ENCODE measurements around the gene MRPS6.

DNA sequence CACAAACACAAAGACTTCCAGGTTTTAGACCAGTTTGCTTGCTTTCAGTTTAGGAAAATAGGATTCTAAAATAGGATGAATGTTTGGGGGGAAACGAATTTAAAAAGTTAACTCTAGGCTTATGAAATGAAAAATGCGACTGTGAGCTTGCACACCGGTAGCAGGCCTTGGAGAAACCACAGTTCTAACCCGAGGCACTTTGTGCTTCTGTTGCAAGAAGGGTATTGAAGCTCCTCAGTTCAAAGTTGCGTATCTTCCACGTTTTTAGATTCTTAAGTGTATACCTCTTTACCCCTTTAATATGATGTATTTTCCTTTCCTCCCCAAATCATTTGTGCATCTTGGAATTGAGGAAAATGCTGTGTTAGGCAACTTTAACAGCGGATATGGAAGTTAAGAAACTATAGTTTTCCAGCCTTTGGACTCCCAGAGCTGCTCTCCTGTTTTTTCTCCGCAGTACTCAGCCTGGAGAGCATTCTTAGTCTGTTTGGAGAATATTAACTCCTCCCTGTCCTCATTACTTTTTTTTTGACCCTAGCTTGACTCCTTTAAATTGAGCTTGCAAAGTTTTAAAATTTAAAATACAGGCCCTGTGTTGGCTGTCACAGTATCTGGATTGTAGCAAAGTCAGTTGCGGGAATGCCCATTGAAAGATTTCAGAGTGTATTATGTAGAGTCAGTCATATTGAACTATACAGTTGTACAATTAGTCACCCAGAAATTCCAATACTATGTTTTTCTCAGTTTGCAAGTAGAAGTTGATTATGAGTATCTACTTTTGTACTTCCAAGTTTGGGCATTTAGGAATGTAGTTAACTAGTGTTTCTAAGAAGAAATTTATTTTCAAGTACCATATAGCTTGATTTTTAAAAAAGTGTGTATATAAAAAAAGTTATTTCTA, 2.6 kb downstream of the MRPS6 start:
- TF ChIP-seq, protein P1, sequence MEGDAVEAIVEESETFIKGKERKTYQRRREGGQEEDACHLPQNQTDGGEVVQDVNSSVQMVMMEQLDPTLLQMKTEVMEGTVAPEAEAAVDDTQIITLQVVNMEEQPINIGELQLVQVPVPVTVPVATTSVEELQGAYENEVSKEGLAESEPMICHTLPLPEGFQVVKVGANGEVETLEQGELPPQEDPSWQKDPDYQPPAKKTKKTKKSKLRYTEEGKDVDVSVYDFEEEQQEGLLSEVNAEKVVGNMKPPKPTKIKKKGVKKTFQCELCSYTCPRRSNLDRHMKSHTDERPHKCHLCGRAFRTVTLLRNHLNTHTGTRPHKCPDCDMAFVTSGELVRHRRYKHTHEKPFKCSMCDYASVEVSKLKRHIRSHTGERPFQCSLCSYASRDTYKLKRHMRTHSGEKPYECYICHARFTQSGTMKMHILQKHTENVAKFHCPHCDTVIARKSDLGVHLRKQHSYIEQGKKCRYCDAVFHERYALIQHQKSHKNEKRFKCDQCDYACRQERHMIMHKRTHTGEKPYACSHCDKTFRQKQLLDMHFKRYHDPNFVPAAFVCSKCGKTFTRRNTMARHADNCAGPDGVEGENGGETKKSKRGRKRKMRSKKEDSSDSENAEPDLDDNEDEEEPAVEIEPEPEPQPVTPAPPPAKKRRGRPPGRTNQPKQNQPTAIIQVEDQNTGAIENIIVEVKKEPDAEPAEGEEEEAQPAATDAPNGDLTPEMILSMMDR (IDR thresholded peaks at IDR 0.05): no peak
- TF ChIP-seq POLR2A (IDR thresholded peaks at IDR 0.05): no peak

Data from Peyer's patch (tissue), 4 donors.